Stimulated activated CD4-positive, alpha-beta T cell treated with anti-CD3 and anti-CD28 coated beads, Interleukin-12 subunit alpha, Interleukin-12 subunit beta, amount 100 ng/mL, for 4 hours (primary cell): ENCODE data around the gene JPH2.

Source experiments
- DNase-seq: peaks from one replicate; pipeline ENCODE4 v3.0.0-alpha.2; 2020

JPH2 gene

GRCh38 chr20:44186674-44187053, 324 bp downstream of the JPH2 start:
- no peak for DNase-seq

GRCh38 chr20:44186201-44186600, 787 bp downstream of the JPH2 start:
- no peak for DNase-seq

GRCh38 chr20:44185574-44185973, 1.4 kb downstream of the JPH2 start:
- DNase-seq = no peak

- no peak for DNase-seq
Observed at GRCh38 chr20:44183282-44183681, 3.7 kb downstream of the JPH2 start.

- no peak for DNase-seq
Observed at GRCh38 chr20:44182863-44183262, 4.1 kb downstream of the JPH2 start.

- DNase-seq = no peak
Observed at GRCh38 chr20:44182135-44182765, 4.7 kb downstream of the JPH2 start.

- no peak for DNase-seq
Observed at GRCh38 chr20:44181611-44182010, 5.4 kb downstream of the JPH2 start.

GRCh38 chr20:44180814-44181213, 6.2 kb downstream of the JPH2 start:
- no peak for DNase-seq

GRCh38 chr20:44176833-44177534, 10.0 kb downstream of the JPH2 start:
- DNase-seq = no peak

- DNase-seq = no peak
Observed at GRCh38 chr20:44174996-44175765, 11.8 kb downstream of the JPH2 start.

GRCh38 chr20:44173846-44174245, 13.1 kb downstream of the JPH2 start:
- no peak for DNase-seq

- DNase-seq = no peak
Observed at GRCh38 chr20:44173116-44173515, 13.9 kb downstream of the JPH2 start.

GRCh38 chr20:44172572-44172950, 14.4 kb downstream of the JPH2 start:
- DNase-seq = no peak

- DNase-seq = no peak
Observed at GRCh38 chr20:44171775-44172571, 15.0 kb downstream of the JPH2 start.

- DNase-seq = no peak
Observed at GRCh38 chr20:44170816-44171410, 16.1 kb downstream of the JPH2 start.

GRCh38 chr20:44167736-44168135, 19.3 kb downstream of the JPH2 start:
- no peak for DNase-seq

- no peak for DNase-seq
Observed at GRCh38 chr20:44166477-44166876, 20.5 kb downstream of the JPH2 start.

- DNase-seq = no peak
Observed at GRCh38 chr20:44166008-44166407, 21.0 kb downstream of the JPH2 start.

- DNase-seq = no peak
Observed at GRCh38 chr20:44160133-44160532, 26.9 kb downstream of the JPH2 start.

- no peak for DNase-seq
Observed at GRCh38 chr20:44159711-44160110, 27.3 kb downstream of the JPH2 start.

GRCh38 chr20:44159125-44159524, 27.9 kb downstream of the JPH2 start:
- DNase-seq = no peak

GRCh38 chr20:44157061-44157460, 29.9 kb downstream of the JPH2 start:
- no peak for DNase-seq

- no peak for DNase-seq
Observed at GRCh38 chr20:44154521-44155001, 32.4 kb downstream of the JPH2 start.
